OCI-LY3 (cell line): ENCODE data around the gene DPH3.

Experiments
- H2AFZ ChIP-seq: fragments of 200-600, 300-600 bp; shearing (Covaris generic); 2 replicates; pipeline ENCODE4 v1.6.0; 2014; ENCODE audit warnings: antibody characterized with exemption, low read depth, low read length
- H3K27ac ChIP-seq: fragments of 200-600, 300-600 bp; sonication (generic); 2 replicates; pipeline ENCODE4 v1.5.1; 2014; ENCODE audit warnings: mild to moderate bottlenecking, low read length, moderate library complexity, mixed read lengths
- H3K27me3 ChIP-seq: fragments of 200-600, 300-600 bp; sonication (generic); 2 replicates; pipeline ENCODE4 v1.6.1; 2014; ENCODE audit warnings: low read depth, low read length, mixed read lengths
- H3K36me3 ChIP-seq: fragments of 200-600, 300-600 bp; sonication (generic); replicated peaks from 2 replicates; pipeline ENCODE3; 2014; ENCODE audit warnings: low read depth, low read length, mixed read lengths
- H3K4me1 ChIP-seq: fragments of 300-600, 200-600 bp; sonication (generic); 2 replicates; pipeline ENCODE4 v1.6.1; 2014; ENCODE audit warnings: low read length, mixed read lengths
- H3K4me2 ChIP-seq: fragments of 200-600, 300-600 bp; sonication (generic); 2 replicates; pipeline ENCODE4 v1.6.1; 2014; ENCODE audit warnings: low read length, mixed read lengths
- H3K4me3 ChIP-seq: fragments of 300-600, 200-600 bp; sonication (generic); 2 replicates; pipeline ENCODE4 v1.5.1; 2014; ENCODE audit warnings: antibody characterized with exemption, mild to moderate bottlenecking, low read length, moderate library complexity
- H3K79me2 ChIP-seq: fragments of 300-600, 200-600 bp; shearing (Covaris generic); 2 replicates; pipeline ENCODE4 v1.6.1; 2014; ENCODE audit warnings: mild to moderate bottlenecking, low read length, mixed read lengths
- H3K9ac ChIP-seq: fragments of 300-600, 200-600 bp; shearing (Covaris generic); 2 replicates; pipeline ENCODE4 v1.6.0; 2014; ENCODE audit warnings: mild to moderate bottlenecking, low read length, moderate library complexity
- H3K9me3 ChIP-seq: fragments of 200-600, 300-600 bp; shearing (Covaris generic); 2 replicates; pipeline ENCODE4 v1.6.1; 2014; ENCODE audit warnings: low read length, mixed read lengths; ENCODE audit not compliant: insufficient read depth
- H4K20me1 ChIP-seq: fragments of 200-600, 300-600 bp; sonication (generic); 2 replicates; pipeline ENCODE4 v1.6.1; 2016; ENCODE audit warnings: low read length, mixed read lengths; ENCODE audit not compliant: insufficient read depth
- EZH2phosphoT487 ChIP-seq: fragments of 200-600 bp; shearing (Covaris generic); IDR thresholded peaks from 2 replicates; pipeline ENCODE4 v1.6.1; 2018; ENCODE audit warnings: antibody characterized with exemption, mixed run types, low read depth
- TF ChIP-seq, protein P1 (sequence below): fragments of 200-600, 300-600 bp; sonication (generic); IDR thresholded peaks from 2 replicates; pipeline ENCODE4 v1.5.1; 2014; ENCODE audit warnings: antibody characterized with exemption, low read length, low read depth

Gene DPH3

DNA sequence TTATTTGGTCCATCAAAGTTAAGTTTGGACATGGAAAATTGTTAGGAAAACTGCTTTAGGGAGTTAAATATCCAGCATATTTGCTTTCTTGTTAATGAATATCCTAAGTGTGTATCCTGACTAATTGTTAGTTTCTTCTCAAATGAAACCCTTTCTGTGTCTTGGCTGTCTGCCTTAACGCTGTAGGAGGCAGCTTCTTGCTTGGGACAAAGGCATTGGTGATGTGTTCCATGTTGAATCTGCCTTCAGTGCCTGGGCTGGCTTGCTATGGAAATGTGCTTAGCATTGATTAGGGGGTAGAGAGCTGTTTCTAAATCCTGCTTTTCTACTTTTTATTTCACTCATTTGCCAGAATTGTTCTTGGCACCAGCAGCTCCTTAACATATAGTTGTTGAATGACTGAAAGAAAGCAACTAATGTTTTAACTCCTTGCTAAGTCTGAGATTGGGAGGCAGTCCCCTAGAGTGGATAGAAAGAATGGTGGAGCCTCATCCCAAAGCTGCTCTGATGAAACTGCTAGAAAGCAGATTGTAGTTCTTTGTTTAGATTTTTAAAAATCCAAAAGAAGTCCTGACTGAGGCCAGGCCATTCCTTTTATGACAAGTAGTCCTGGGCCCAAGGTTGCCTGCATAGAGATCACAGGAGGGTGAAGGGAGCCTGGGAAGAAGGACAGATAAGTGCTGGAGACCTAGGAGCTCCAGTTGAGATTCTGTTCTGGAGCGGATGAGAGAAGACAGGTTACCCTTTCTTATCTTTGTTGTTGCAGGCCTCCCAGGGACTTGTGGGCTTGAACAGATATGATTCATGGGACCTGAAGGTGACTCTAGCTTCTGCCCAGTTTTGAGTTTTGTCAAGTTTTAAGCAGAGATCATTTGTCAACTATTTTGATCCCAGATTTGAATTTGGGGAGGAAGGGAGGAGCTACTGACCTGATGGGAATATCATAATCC, 39.6 kb upstream of the DPH3 start:
- Histone ChIP-seq H3K4me2 (no peak overlapping the region), H3K4me1 (peaks cover 11% of the 10 kb centered on the region), H3K36me3 (peaks cover 45% of the 10 kb centered on the region), H3K79me2 (no peaks in the 10 kb centered on the region), H3K27me3 (no peaks in the 10 kb centered on the region), H3K9ac (no peak overlapping the region), H3K4me3 (no peak overlapping the region), H4K20me1 (no peaks in the 10 kb centered on the region), H3K9me3 (no peaks in the 10 kb centered on the region), H3K27ac (no peak overlapping the region), H2AFZ (no peak overlapping the region)
- TF ChIP-seq, protein P1, sequence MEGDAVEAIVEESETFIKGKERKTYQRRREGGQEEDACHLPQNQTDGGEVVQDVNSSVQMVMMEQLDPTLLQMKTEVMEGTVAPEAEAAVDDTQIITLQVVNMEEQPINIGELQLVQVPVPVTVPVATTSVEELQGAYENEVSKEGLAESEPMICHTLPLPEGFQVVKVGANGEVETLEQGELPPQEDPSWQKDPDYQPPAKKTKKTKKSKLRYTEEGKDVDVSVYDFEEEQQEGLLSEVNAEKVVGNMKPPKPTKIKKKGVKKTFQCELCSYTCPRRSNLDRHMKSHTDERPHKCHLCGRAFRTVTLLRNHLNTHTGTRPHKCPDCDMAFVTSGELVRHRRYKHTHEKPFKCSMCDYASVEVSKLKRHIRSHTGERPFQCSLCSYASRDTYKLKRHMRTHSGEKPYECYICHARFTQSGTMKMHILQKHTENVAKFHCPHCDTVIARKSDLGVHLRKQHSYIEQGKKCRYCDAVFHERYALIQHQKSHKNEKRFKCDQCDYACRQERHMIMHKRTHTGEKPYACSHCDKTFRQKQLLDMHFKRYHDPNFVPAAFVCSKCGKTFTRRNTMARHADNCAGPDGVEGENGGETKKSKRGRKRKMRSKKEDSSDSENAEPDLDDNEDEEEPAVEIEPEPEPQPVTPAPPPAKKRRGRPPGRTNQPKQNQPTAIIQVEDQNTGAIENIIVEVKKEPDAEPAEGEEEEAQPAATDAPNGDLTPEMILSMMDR = no peak
- TF ChIP-seq EZH2phosphoT487 = no peak

DNA sequence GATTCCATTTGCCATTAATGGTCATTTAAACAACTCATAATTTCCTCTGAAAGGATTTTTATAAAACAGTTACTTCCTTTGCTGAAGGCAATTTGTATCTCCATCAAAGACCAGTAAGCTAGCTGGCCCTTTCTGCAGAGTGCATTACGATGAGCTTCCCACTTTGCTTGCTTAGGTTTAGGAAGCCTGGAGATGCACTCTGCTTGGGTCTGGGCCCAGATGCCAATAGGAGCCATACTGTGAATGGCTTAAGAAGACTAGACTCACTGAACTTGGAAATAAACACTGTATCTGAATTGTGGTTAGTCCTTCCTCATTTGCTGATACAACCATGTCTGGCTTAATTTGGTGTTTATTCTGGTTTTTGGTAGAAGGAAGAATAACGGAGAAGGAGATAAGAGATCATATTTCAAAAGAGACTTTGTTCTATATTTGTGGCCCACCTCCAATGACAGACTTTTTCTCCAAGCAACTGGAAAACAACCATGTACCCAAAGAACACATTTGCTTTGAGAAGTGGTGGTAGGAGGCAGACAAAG, 38.4 kb upstream of the DPH3 start:
- TF ChIP-seq, protein P1 = no peak
- no peak for TF ChIP-seq EZH2phosphoT487
- Histone ChIP-seq H3K4me3 (no peak overlapping the region), H3K36me3 (peaks cover 46% of the 10 kb centered on the region), H2AFZ (no peak overlapping the region), H3K27me3 (no peaks in the 10 kb centered on the region), H3K4me1 (0 out of 2 replicates have a peak, but pooled peaks cover 4% of the 10 kb centered on the region), H3K9ac (no peak overlapping the region), H3K79me2 (no peaks in the 10 kb centered on the region), H4K20me1 (no peaks in the 10 kb centered on the region), H3K4me2 (no peak overlapping the region), H3K27ac (no peak overlapping the region), H3K9me3 (no peaks in the 10 kb centered on the region)

DNA sequence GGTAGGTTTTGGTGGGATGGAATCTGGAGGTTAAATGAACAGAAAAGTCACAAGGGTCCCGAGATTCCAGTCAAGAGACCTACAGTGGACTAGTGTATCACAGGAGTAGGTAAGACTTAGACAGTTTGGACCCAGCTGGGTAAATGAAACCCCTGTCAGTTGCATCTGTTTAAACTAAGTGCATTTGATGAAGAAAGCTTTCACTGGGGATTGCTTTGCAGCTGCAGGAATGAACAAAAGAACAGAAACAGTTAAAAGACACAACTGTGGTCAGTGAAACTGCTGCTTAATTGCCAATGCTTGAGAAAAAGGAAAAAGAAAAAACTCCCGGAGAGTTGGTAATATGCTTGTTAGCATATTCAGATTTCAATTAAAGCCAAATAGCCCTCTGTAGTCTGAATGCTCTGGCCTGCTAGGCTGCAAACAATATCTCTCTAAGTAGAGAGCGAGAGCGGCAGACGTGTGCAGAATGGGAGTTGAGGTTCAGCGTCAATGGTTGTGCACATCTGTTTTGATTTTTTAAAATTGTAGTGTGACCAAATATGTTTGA, 37.4 kb upstream of the DPH3 start:
- Histone ChIP-seq H2AFZ (no peak overlapping the region), H3K27ac (no peak overlapping the region), H3K9me3 (no peaks in the 10 kb centered on the region), H3K4me1 (no peaks in the 10 kb centered on the region), H3K36me3 (peaks cover 43% of the 10 kb centered on the region), H3K4me3 (no peak overlapping the region), H4K20me1 (no peaks in the 10 kb centered on the region), H3K4me2 (no peak overlapping the region), H3K27me3 (no peaks in the 10 kb centered on the region), H3K79me2 (no peaks in the 10 kb centered on the region), H3K9ac (no peak overlapping the region)
- TF ChIP-seq EZH2phosphoT487 = no peak
- TF ChIP-seq, protein P1 = no peak

DNA sequence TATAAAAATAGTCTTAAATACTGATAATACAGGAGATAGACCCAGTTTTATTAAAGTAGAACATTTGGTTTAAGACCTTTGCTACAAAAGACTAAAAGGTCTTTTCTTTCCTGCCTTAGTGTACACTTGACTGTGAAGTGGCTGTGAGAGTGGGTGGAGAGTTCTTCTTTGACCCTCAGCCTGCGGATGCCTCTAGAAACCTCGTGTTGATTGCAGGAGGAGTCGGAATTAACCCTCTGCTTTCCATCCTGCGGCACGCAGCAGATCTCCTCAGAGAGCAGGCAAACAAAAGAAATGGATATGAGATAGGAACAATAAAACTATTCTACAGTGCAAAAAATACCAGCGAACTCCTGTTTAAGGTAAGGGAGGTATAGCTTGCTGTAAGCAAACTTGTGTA, 36.8 kb upstream of the DPH3 start:
- Histone ChIP-seq H3K9ac (no peak overlapping the region), H4K20me1 (no peaks in the 10 kb centered on the region), H3K9me3 (no peaks in the 10 kb centered on the region), H2AFZ (no peak overlapping the region), H3K4me2 (no peak overlapping the region), H3K79me2 (no peaks in the 10 kb centered on the region), H3K36me3 (peaks cover 40% of the 10 kb centered on the region), H3K4me1 (no peaks in the 10 kb centered on the region), H3K27ac (no peak overlapping the region), H3K4me3 (no peak overlapping the region), H3K27me3 (no peaks in the 10 kb centered on the region)
- no peak for TF ChIP-seq EZH2phosphoT487
- TF ChIP-seq, protein P1 = no peak
